GM12878 (cell line): ENCODE measurements around the gene SPR. TPM values are rescaled to one million over a fixed set of nuclear protein-coding genes. Genes with fewer than 3 reads are reported as not detected.
A peak's percentile ranks its signal among the peaks of the same experiment; 100 is the strongest.

ENCODE experiments used
- ATAC-seq: fragments of 200-7000 bp; cut with Tn5 transposase; 3 replicates; pipeline ENCODE4 v1.9.1; 2020; ENCODE audit warnings: mild to moderate bottlenecking, moderate library complexity
- BruUV-seq: library from RNA; stranded (reverse); fragments of 400-500 nt; replicated peaks from 2 replicates; lab custom pipeline; 2021; lab: Mats Ljungman, UMichigan
- CTCF ChIA-PET: fragments of 300-600 bp; sonication (Branson Sonifier 250); formaldehyde crosslinking; extraction: SDS; loops from one replicate; lab custom pipeline; 2021; ENCODE audit warnings: inconsistent platforms; lab: Yijun Ruan, JAX
- POLR2A ChIA-PET: fragments of 350-600 bp; formaldehyde crosslinking; extraction: SDS; loops from one replicate; lab custom pipeline; 2021; ENCODE audit warnings: inconsistent platforms; lab: Charles Lee
- RAD21 ChIA-PET: fragments of 300-600 bp; sonication (Branson Sonifier 250); formaldehyde crosslinking; loops from one replicate; lab custom pipeline; 2023; ENCODE audit warnings: antibody characterized with exemption; ENCODE audit not compliant: unreplicated experiment; lab: Charles Lee
- SMC1A ChIA-PET: fragments of 300-600 bp; sonication (Branson Sonifier 250); formaldehyde crosslinking; loops from one replicate; lab custom pipeline; 2023; ENCODE audit not compliant: unreplicated experiment, uncharacterized antibody; lab: Charles Lee
- DNase-seq: peaks from one replicate; pipeline ENCODE4 v3.0.0-alpha.2; 2011; ENCODE audit warnings: low read depth, low spot score
- FAIRE-seq: peaks from 3 replicates; lab custom pipeline; 2011; peaks lifted over from hg19 to GRCh38; lab: Jason Lieb, UNC
- H2AFZ ChIP-seq: 2 replicates; pipeline ENCODE4 v1.6.0; 2011; ENCODE audit warnings: low read depth, low read length, control low read depth; ENCODE audit not compliant: control insufficient read depth
- H3K27ac ChIP-seq: 2 replicates; pipeline ENCODE4 v1.5.1; 2011; ENCODE audit warnings: control low read depth; ENCODE audit not compliant: control insufficient read depth, insufficient read depth
- H3K27me3 ChIP-seq, 2 experiments: replicated peaks in 1 of 2; 2 replicates each; pipeline versions ENCODE4 v1.6.0 to v1.6.1; 2011; ENCODE audit warnings: low read length in 1 of 2; ENCODE audit not compliant: control insufficient read depth in 2 of 2, insufficient read depth in 2 of 2
- H3K36me3 ChIP-seq, 2 experiments: 2 replicates each; pipeline ENCODE4 v1.5.1; 2011; ENCODE audit warnings: low read length in 1 of 2; ENCODE audit not compliant: control insufficient read depth in 2 of 2, insufficient read depth in 2 of 2
- H3K4me1 ChIP-seq: 2 replicates; pipeline ENCODE4 v1.6.1; 2011; ENCODE audit warnings: mild to moderate bottlenecking, low read length, moderate library complexity, mixed read lengths; ENCODE audit not compliant: control insufficient read depth, insufficient read depth
- H3K4me2 ChIP-seq: 2 replicates; pipeline ENCODE4 v1.6.0; 2011; ENCODE audit warnings: control low read depth; ENCODE audit not compliant: control insufficient read depth, insufficient read depth
- H3K4me3 ChIP-seq: fragments of 200-600 bp; sonication (generic); 2 replicates; pipeline ENCODE4 v1.5.1; 2016
- H3K79me2 ChIP-seq: 2 replicates; pipeline ENCODE4 v1.6.0; 2011; ENCODE audit warnings: low read length; ENCODE audit not compliant: control insufficient read depth, insufficient read depth
- H3K9ac ChIP-seq: 2 replicates; pipeline ENCODE4 v1.8.0; 2011; ENCODE audit warnings: low read length, control low read depth, mixed read lengths; ENCODE audit not compliant: control insufficient read depth, insufficient read depth
- H3K9me3 ChIP-seq: replicated peaks from 3 replicates; pipeline ENCODE4 v1.5.1; 2011; ENCODE audit warnings: mild to moderate bottlenecking, low read length; ENCODE audit not compliant: control insufficient read depth, insufficient read depth
- H4K20me1 ChIP-seq: 2 replicates; pipeline ENCODE4 v1.6.0; 2011; ENCODE audit not compliant: control insufficient read depth, insufficient read depth
- CTCF ChIP-seq, 3 experiments: IDR thresholded peaks in 2 of 3; conservative IDR thresholded peaks in 1 of 3; 2 replicates each; pipeline ENCODE4 v1.5.1; 2011; ENCODE audit warnings: low read depth in 3 of 3, low read length in 3 of 3, mild to moderate bottlenecking in 3 of 3, control low read depth in 2 of 3, moderate library complexity in 2 of 3, inconsistent platforms in 1 of 3, mixed read lengths in 1 of 3; ENCODE audit not compliant: control insufficient read depth in 2 of 3, insufficient read depth in 1 of 3; ENCODE audit errors: extremely low read depth in 1 of 3
- HDAC2 ChIP-seq: fragments of 200-600 bp; sonication (generic); IDR thresholded peaks from 2 replicates; pipeline ENCODE4 v1.6.1; 2017
- RAD21 ChIP-seq: IDR thresholded peaks from 2 replicates; pipeline ENCODE4 v1.6.1; 2011; ENCODE audit warnings: mild to moderate bottlenecking, low read depth, low read length, moderate library complexity; ENCODE audit not compliant: insufficient read depth
- SMC3 ChIP-seq: IDR thresholded peaks from 2 replicates; pipeline ENCODE4 v1.6.1; 2011; ENCODE audit warnings: low read length, improper control_type of control experiment, borderline replicate concordance
- YBX1 ChIP-seq: fragments of 450-650 bp; IDR thresholded peaks from 2 replicates; pipeline ENCODE4 v1.6.1; 2016; ENCODE audit warnings: antibody characterized with exemption
- YY1 ChIP-seq: IDR thresholded peaks from 2 replicates; pipeline ENCODE4 v1.6.1; 2011; ENCODE audit warnings: low read depth, mild to moderate bottlenecking, low read length
- ZNF384 ChIP-seq: IDR thresholded peaks from 2 replicates; pipeline ENCODE4 v1.6.1; 2012; ENCODE audit warnings: low read depth, mild to moderate bottlenecking, low read length, improper control_type of control experiment, borderline replicate concordance
- ZNF687 ChIP-seq: fragments of 450-650 bp; IDR thresholded peaks from 2 replicates; pipeline ENCODE4 v1.6.1; 2017; ENCODE audit warnings: mild to moderate bottlenecking, moderate library complexity
- WGBS: methylation state at CpG from one replicate; pipeline ENCODE4 v1.1.6; 2016; ENCODE audit warnings: low lambda C conversion rate; ENCODE audit not compliant: insufficient replicate concordance, insufficient coverage; ENCODE audit errors: missing lambda C conversion rate; 5-methylcytosine and 5-hydroxymethylcytosine counted together
- in situ Hi-C: fragments of 300-500 bp; cut with MboI; formaldehyde crosslinking; loops from 9 replicates; pipeline ENCODE4 v1.14.3; 2018; ENCODE audit warnings: mixed read lengths
- intact Hi-C: fragments of 100-400 bp; cut with micrococcal nuclease; formaldehyde crosslinking; loops from one replicate; pipeline ENCODE4 v1.14.2; 2022; ENCODE audit not compliant: unreplicated experiment
- polyA plus RNA-seq, 11 experiments: library from polyadenylated mRNA; depleted of rRNA in 4 of 11; unstranded in 6 of 11; stranded (reverse) in 5 of 11; fragments of >200 nt; fragmentation: Nextera tagmentation in 4 of 11; fragmentation: Illumina TruSeq in 1 of 11; extraction: Ambion mirVana in 4 of 11; extraction: Trizol in 1 of 11; gene quantifications; 1 replicate in 1 of 11; 2 replicates in 10 of 11; pipeline versions ENCODE4 v1.2.1 to v1.2.3, GENCODE V29; 2011 to 2016; ENCODE audit warnings: inconsistent platforms in 2 of 11, missing spikeins in 2 of 11, low read depth in 1 of 11
- total RNA-seq, 4 experiments: library from RNA; depleted of rRNA in 3 of 4; stranded (reverse); fragments of >200 nt in 3 of 4; fragmentation: Illumina TruSeq in 1 of 4; extraction: Trizol in 1 of 4; gene quantifications; 2 replicates each; pipeline versions ENCODE4 v1.2.1 to v1.2.3, GENCODE V29; 2013 to 2021

SPR gene
- total and polyA plus RNA-seq, 10 of the 15 experiments (the other 5 are each of a cell fraction or from before 2014, with no cell fraction given), result 0.68 to 7.8 (median 2.5) TPM

DNA sequence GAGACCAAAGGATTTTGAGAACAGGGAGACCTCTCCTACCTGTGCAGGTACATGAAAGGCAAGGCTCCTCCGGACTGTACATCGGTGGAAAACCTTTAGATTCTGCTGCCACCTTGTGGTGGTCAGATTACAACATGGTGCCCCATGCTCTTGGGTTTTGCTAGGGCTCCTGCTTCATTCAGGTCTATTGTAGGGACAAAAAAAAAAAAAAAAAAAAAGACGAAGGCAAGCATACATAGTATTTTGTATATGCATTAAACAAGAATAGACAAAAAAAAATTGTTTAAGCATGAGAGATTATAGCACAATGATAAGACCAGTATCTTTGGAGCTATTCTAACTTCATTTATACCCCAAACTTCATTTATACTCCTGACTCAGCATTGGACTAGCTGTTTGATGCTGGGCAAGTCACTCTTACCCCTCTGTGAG, 27.4 kb upstream of the SPR start:
- Histone ChIP-seq H3K4me3 (no peak overlapping the region), H3K9me3 (no peaks in the 10 kb centered on the region), H3K4me2 (no peak overlapping the region), H3K4me1 (peaks cover 7% of the 10 kb centered on the region), H3K27ac (no peak overlapping the region), H3K27me3 (no peaks in the 10 kb centered on the region; a peak in 1 of 4 replicates), H3K79me2 (no peaks in the 10 kb centered on the region), H3K36me3 (no peaks in the 10 kb centered on the region)
- ChIA-PET CTCF (interaction anchor here (0.6 to 6.0 kb wide), 26 partner anchors 8 to 916 kb away, joined by 3 to 52 read pairs (median 4); partner anchors contain the start of gene SPR), POLR2A (interaction anchor here (0.7 kb wide), 1 partner anchor 82 kb away, joined by 3 read pairs; no protein-coding TSS in a partner anchor), SMC1A (interaction anchor here (0.7 to 1.7 kb wide), 7 partner anchors 10 to 101 kb away, joined by 3 to 7 read pairs (median 3); no protein-coding TSS in a partner anchor), RAD21 (interaction anchor here (0.6 to 1.5 kb wide), 11 partner anchors 11 to 150 kb away, joined by 3 to 9 read pairs (median 3); no protein-coding TSS in a partner anchor)
- intact Hi-C loops (loop anchor here (1.0 kb wide), 1 partner anchor 89 kb away; no protein-coding TSS in a partner anchor), in situ Hi-C loops (loop anchor here (5.0 kb wide), 1 partner anchor 88 kb away; no protein-coding TSS in a partner anchor)
- FAIRE-seq (peak; percentile 89), ATAC-seq (peak; percentile 80), DNase-seq (no peak)
- WGBS, result 0% methylated on average over 2 of the region's 3 CpGs
- TF ChIP-seq SMC3 (peak; percentile 84), RAD21 (peak; percentile 80), ZNF384 (peak; percentile 58), YY1 (peak; percentile 86), HDAC2 (no peak), CTCF (IDR thresholded peaks at IDR 0.05 in 2 of 3, conservative IDR thresholded peaks at IDR 0.05 in 1 of 3; ENCODE audit: control insufficient read depth in 2 of 3, extremely low read depth in 1 of 3, insufficient read depth in 1 of 3, low read depth in 3 of 3, low read length in 3 of 3) (peak; percentile 52 to 80 (median 72)), YBX1 (no peak), ZNF687 (no peak)
- TF ChIP-seq, all 136 proteins: peak for 5
- Histone ChIP-seq H4K20me1 (no peaks in the 10 kb centered on the region), H3K9ac (no peak overlapping the region), H2AFZ (no peak overlapping the region)
- no TSS peak for BruUV-seq
